HepG2 (cell line): Measurements from ENCODE around the gene INO80B. TPM values are rescaled to one million over a fixed set of nuclear protein-coding genes. Genes with fewer than 3 reads are reported as not detected.

Source experiments
- GPBP1L1 ChIP-seq: sonication (generic); formaldehyde crosslinking; IDR thresholded peaks from 2 replicates; pipeline ENCODE4 v1.5.0; 2020; ENCODE audit warnings: mild to moderate bottlenecking, missing genetic modification reagents
- MAFF ChIP-seq: IDR thresholded peaks from 2 replicates; pipeline ENCODE4 v1.6.1; 2011; ENCODE audit warnings: low read depth, low read length, improper control_type of control experiment
- REL ChIP-seq: sonication (generic); formaldehyde crosslinking; conservative IDR thresholded peaks from 2 replicates; pipeline ENCODE4 v1.8.0; 2022; ENCODE audit warnings: mild to moderate bottlenecking, missing genetic modification reagents, moderate library complexity
- RFX1 ChIP-seq: fragments of 450-650 bp; IDR thresholded peaks from 2 replicates; pipeline ENCODE4 v1.6.1; 2017
- RXRB ChIP-seq: IDR thresholded peaks from 2 replicates; pipeline ENCODE4 v1.6.1; 2016; ENCODE audit warnings: borderline replicate concordance, missing genetic modification reagents, missing compliant biosample characterization
- SRSF4 ChIP-seq: fragments of 200-400 bp; formaldehyde crosslinking; IDR thresholded peaks from one replicate; pipeline ENCODE4 v1.6.1; 2018; ENCODE audit warnings: mild to moderate bottlenecking, low read depth, low read length, moderate library complexity; ENCODE audit not compliant: poor library complexity, severe bottlenecking
- SUZ12 ChIP-seq: fragments of 150-350 bp; IDR thresholded peaks from 2 replicates; pipeline ENCODE4 v1.6.1; 2014; ENCODE audit warnings: low read depth, low read length
- THAP9 ChIP-seq: sonication (generic); formaldehyde crosslinking; IDR thresholded peaks from 2 replicates; pipeline ENCODE4; 2020; ENCODE audit warnings: missing genetic modification reagents, mild to moderate bottlenecking, borderline replicate concordance
- ZNF12 ChIP-seq: sonication (generic); formaldehyde crosslinking; IDR thresholded peaks from 2 replicates; pipeline ENCODE4 v1.5.0; 2020; ENCODE audit warnings: missing genetic modification reagents
- ZNF580 ChIP-seq: IDR thresholded peaks from 2 replicates; pipeline ENCODE4 v1.6.1; 2016; ENCODE audit warnings: low read depth, borderline replicate concordance
- polyA plus RNA-seq, 8 experiments: library from polyadenylated mRNA; depleted of rRNA in 3 of 8; stranded (reverse) in 7 of 8; unstranded in 1 of 8; fragments of >200 nt; fragmentation: Illumina TruSeq in 4 of 8; extraction: Trizol in 4 of 8; gene quantifications; 2 replicates each; pipeline versions ENCODE4 v1.2.1 to v1.2.3, GENCODE V29; 2011 to 2016; ENCODE audit warnings: low read depth in 4 of 8, missing spikeins in 1 of 8, mixed read lengths in 1 of 8; ENCODE audit not compliant: insufficient read depth in 1 of 8
- total RNA-seq, 5 experiments: library from RNA; depleted of rRNA; stranded (reverse); fragments of >200 nt; fragmentation: Illumina TruSeq; extraction: Trizol; gene quantifications; 2 replicates each; pipeline ENCODE4 v1.2.3, GENCODE V29; 2016; ENCODE audit warnings: low read depth in 1 of 5
- TF ChIP-seq, protein P1 (sequence below): sonication (generic); formaldehyde crosslinking; IDR thresholded peaks from 2 replicates; pipeline ENCODE4 v1.4.0; 2020; ENCODE audit warnings: missing genetic modification reagents
- TF ChIP-seq, protein P2 (sequence below): sonication (generic); formaldehyde crosslinking; IDR thresholded peaks from 2 replicates; pipeline ENCODE4 v1.5.0; 2020; ENCODE audit warnings: missing genetic modification reagents
- TF ChIP-seq, protein P3 (sequence below): sonication (generic); formaldehyde crosslinking; IDR thresholded peaks from 2 replicates; pipeline ENCODE4 v1.8.1; 2022; ENCODE audit warnings: low read depth, mild to moderate bottlenecking, missing genetic modification reagents
- TF ChIP-seq, protein P4 (sequence below): fragments of 450-650 bp; IDR thresholded peaks from 2 replicates; pipeline ENCODE4 v1.6.1; 2017; ENCODE audit warnings: mild to moderate bottlenecking

Gene INO80B
- total and polyA plus RNA-seq, 2 of the 13 experiments (the other 11 are each of a cell fraction or from before 2014, with no cell fraction given): 6.2 to 14.5 TPM

DNA sequence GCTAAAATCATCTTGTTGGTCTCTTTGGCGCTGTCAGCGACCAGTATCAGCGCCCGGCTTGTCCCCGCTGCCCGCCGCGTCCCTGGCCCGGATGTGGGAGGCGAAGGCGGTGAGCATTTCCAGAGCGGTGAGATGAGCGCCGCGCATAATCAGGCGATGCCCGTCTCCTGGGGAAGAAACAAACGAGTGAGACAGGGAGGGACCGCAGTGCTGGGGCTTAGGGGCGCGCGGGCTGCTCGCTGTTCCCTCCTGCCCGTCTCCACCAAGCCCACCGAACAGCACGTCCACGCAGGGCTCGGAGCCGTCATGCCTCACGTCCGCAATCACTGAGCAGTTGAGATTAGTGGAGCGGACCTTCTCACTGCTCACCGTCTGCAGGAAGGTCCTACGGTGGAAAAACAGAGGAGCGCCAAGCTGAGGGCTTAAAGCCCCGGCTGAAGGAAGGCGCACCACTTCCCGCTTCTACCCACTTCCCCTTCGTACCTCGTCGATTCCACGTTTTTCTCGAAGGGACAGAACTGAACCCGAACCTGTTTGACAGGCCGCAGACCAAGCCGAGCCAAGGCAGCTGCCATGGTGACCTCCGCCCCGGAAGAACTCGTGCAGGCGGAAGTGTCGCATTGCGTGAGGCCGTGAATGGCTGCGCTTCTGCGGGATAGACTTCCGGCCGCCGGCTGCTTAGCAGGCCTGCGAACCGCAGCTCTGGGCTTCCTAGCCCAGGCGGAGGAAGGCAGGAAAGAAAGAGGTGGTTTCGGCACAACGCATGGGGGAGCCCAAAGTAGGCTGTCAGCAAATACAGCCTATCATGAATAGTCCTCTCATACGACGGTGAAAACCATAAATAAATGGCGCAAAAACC is 17.4 kb downstream of the INO80B start, which contains the start of gene MRPL53 (continued):
- TF ChIP-seq, protein P1, sequence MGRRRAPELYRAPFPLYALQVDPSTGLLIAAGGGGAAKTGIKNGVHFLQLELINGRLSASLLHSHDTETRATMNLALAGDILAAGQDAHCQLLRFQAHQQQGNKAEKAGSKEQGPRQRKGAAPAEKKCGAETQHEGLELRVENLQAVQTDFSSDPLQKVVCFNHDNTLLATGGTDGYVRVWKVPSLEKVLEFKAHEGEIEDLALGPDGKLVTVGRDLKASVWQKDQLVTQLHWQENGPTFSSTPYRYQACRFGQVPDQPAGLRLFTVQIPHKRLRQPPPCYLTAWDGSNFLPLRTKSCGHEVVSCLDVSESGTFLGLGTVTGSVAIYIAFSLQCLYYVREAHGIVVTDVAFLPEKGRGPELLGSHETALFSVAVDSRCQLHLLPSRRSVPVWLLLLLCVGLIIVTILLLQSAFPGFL (CRISPR knock-in tag): no peak
- TF ChIP-seq ZNF580 (CRISPR knock-in tag) (peak; percentile 98; the same call in 1 of the 2 replicates), GPBP1L1 (CRISPR knock-in tag) (no peak), ZNF12 (CRISPR knock-in tag) (peak; percentile 60), MAFF (no peak), THAP9 (CRISPR knock-in tag) (peak; percentile 96), SUZ12 (no peak), RFX1 (no peak), RXRB (CRISPR knock-in tag) (peak; percentile 80), SRSF4 (no peak), REL (CRISPR knock-in tag) (no peak; the same call in 1 of the 2 replicates)
- TF ChIP-seq, protein P2, sequence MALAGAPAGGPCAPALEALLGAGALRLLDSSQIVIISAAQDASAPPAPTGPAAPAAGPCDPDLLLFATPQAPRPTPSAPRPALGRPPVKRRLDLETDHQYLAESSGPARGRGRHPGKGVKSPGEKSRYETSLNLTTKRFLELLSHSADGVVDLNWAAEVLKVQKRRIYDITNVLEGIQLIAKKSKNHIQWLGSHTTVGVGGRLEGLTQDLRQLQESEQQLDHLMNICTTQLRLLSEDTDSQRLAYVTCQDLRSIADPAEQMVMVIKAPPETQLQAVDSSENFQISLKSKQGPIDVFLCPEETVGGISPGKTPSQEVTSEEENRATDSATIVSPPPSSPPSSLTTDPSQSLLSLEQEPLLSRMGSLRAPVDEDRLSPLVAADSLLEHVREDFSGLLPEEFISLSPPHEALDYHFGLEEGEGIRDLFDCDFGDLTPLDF: 0 out of 2 replicates have a peak, but pooled peaks have one; percentile 66
- TF ChIP-seq, protein P3, sequence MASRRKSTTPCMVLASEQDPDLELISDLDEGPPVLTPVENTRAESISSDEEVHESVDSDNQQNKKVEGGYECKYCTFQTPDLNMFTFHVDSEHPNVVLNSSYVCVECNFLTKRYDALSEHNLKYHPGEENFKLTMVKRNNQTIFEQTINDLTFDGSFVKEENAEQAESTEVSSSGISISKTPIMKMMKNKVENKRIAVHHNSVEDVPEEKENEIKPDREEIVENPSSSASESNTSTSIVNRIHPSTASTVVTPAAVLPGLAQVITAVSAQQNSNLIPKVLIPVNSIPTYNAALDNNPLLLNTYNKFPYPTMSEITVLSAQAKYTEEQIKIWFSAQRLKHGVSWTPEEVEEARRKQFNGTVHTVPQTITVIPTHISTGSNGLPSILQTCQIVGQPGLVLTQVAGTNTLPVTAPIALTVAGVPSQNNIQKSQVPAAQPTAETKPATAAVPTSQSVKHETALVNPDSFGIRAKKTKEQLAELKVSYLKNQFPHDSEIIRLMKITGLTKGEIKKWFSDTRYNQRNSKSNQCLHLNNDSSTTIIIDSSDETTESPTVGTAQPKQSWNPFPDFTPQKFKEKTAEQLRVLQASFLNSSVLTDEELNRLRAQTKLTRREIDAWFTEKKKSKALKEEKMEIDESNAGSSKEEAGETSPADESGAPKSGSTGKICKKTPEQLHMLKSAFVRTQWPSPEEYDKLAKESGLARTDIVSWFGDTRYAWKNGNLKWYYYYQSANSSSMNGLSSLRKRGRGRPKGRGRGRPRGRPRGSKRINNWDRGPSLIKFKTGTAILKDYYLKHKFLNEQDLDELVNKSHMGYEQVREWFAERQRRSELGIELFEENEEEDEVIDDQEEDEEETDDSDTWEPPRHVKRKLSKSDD (CRISPR knock-in tag): peak; percentile 92
- TF ChIP-seq, protein P4, sequence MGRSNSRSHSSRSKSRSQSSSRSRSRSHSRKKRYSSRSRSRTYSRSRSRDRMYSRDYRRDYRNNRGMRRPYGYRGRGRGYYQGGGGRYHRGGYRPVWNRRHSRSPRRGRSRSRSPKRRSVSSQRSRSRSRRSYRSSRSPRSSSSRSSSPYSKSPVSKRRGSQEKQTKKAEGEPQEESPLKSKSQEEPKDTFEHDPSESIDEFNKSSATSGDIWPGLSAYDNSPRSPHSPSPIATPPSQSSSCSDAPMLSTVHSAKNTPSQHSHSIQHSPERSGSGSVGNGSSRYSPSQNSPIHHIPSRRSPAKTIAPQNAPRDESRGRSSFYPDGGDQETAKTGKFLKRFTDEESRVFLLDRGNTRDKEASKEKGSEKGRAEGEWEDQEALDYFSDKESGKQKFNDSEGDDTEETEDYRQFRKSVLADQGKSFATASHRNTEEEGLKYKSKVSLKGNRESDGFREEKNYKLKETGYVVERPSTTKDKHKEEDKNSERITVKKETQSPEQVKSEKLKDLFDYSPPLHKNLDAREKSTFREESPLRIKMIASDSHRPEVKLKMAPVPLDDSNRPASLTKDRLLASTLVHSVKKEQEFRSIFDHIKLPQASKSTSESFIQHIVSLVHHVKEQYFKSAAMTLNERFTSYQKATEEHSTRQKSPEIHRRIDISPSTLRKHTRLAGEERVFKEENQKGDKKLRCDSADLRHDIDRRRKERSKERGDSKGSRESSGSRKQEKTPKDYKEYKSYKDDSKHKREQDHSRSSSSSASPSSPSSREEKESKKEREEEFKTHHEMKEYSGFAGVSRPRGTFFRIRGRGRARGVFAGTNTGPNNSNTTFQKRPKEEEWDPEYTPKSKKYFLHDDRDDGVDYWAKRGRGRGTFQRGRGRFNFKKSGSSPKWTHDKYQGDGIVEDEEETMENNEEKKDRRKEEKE: no peak
